Fibroblast of villous mesenchyme (primary cell): Measurements from ENCODE around the gene B9D2. TPM values are rescaled to one million over a fixed set of nuclear protein-coding genes. Genes with fewer than 3 reads are reported as not detected.

Experiments used
- DNase-seq: peaks from one replicate; pipeline ENCODE4 v3.0.0-alpha.2; 2010; ENCODE audit warnings: low read depth
- H3K4me3 ChIP-seq: 2 replicates; pipeline ENCODE4 v1.5.1; 2011; ENCODE audit warnings: low read depth, mild to moderate bottlenecking, low read length
- total RNA-seq: library from RNA; depleted of rRNA; stranded (reverse); fragments of >200 nt; gene quantifications from 2 replicates; pipeline ENCODE4 v1.2.3, GENCODE V29; 2012
- TF ChIP-seq, protein P1 (sequence below): IDR thresholded peaks from 2 replicates; pipeline ENCODE4 v1.5.1; 2012; ENCODE audit warnings: low read depth, mild to moderate bottlenecking, low read length; ENCODE audit not compliant: insufficient read depth

The B9D2 gene
- total RNA-seq, 1 donor = 3.5 TPM

DNA sequence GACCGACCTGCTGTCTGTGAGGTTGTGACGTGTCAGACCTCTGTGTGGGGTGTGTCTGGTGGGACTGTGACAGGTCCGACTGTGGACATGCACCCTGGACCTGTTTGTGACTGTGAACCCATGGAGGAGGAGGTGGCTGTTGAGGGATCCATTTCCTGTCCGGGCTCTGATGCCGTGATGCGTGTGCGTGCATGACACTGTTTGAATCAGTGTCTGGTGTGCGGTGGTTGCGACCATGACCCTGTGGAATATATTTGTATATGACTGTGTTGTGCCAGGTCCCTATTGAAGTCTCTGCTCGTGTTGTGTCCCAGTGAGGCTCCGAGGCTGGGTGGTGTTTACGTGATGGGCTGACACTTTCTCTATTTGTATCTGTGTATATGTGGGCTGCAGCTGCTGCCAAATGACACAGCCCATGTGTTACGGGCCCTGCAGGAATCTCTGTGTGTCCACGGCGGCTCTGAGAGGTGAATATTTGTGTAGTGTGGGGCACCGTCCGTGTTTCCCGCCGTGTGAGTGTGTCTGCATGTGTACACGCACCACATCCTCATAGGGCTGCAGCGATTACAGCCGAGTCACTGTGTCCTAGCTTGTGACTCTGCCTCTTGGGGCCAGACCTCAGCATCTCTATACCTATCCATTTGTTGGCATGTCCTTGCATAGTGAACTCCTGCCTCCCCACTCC lies 35.6 kb downstream of the B9D2 start:
- TF ChIP-seq, protein P1, sequence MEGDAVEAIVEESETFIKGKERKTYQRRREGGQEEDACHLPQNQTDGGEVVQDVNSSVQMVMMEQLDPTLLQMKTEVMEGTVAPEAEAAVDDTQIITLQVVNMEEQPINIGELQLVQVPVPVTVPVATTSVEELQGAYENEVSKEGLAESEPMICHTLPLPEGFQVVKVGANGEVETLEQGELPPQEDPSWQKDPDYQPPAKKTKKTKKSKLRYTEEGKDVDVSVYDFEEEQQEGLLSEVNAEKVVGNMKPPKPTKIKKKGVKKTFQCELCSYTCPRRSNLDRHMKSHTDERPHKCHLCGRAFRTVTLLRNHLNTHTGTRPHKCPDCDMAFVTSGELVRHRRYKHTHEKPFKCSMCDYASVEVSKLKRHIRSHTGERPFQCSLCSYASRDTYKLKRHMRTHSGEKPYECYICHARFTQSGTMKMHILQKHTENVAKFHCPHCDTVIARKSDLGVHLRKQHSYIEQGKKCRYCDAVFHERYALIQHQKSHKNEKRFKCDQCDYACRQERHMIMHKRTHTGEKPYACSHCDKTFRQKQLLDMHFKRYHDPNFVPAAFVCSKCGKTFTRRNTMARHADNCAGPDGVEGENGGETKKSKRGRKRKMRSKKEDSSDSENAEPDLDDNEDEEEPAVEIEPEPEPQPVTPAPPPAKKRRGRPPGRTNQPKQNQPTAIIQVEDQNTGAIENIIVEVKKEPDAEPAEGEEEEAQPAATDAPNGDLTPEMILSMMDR = no peak
- no peak overlapping the region for H3K4me3 ChIP-seq
- DNase-seq = peak; percentile 30

- DNase-seq = no peak
- TF ChIP-seq, protein P1 = no peak
- H3K4me3 ChIP-seq = no peak overlapping the region
Measured at GRCh38 chr19:41327576-41328156, 36.3 kb downstream of the B9D2 start.

DNA sequence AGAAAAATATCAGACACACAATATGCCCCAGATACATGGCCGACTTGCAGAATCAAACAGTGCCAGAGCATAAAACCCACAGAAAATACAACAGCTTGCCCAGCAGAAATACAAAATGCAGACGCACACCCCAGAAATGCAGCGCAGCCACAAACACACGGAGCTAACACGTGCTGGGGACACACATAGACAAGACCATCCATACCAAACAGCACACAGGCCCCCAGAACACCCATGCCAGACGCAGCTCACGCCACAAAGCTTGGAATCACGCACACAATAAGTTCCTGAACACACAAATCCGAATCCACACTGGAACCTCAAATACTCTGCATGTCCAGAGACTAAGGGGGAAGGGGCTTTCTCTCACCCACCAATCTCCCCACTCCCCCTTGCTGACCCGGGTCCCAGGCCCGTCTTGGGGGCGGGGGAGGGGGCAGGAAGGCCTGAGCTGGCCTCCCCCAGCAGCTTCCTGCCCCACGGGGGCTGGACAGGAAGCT lies 36.8 kb downstream of the B9D2 start:
- TF ChIP-seq, protein P1 = no peak
- no peak for DNase-seq
- no peak overlapping the region for H3K4me3 ChIP-seq

DNA sequence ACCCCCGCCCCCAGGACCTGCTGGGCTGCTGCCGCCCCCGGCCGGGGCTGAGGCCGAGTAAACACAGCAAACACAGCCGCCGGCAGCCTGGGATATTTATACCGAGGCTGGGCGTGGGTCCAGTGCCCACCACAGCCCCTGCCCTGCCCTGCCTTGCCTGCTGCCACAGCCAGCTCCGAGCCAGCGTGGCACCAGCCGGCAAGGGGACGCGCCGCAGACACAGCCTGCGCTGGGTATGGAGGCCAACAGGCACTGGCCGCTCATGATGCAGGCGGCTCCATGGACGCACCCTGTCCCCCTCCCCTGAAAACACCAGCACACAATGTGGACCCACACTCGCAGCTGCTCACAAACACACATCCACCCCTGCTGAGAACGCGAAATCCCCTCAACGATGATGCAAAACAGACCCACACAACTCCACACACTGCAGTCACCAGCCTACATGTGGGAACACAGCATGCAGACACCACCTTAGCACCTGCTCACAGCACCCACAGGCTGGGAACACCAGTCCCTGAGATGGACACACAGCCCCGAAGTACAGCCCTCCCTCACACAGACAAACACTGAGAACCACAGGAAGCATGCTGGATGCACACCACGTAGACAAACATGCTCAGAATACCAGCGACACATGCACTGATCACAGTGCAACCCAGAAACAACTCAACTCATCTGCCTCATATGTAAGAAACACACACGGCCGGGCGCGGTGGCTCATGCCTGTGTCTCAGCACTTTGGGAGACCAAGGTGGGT lies 37.8 kb downstream of the B9D2 start:
- TF ChIP-seq, protein P1 = no peak
- peak; percentile 84 for DNase-seq
- H3K4me3 ChIP-seq = peak overlapping the region; percentile 21

DNA sequence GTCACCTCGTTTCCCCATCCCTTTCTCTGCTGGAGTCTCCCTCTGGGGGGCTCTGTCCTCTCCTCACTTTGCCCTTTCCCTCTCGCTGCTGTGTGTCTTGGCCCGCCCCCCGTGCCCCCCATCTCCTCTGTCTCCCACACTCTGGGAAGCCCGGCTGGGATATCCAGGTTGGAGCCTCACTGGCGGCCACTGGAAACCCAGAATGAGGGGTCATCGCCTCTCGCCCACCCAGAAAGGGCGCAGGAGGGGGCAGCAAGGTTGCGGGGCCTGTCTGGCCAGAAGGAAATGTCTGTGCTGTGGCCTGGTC lies 38.4 kb downstream of the B9D2 start:
- TF ChIP-seq, protein P1 = no peak
- peak overlapping the region; percentile 21 for H3K4me3 ChIP-seq
- DNase-seq = no peak

- DNase-seq = peak; percentile 94
- TF ChIP-seq, protein P1 = no peak
- peak overlapping the region; percentile 29 for H3K4me3 ChIP-seq
Measured at GRCh38 chr19:41324921-41325639, 38.9 kb downstream of the B9D2 start.
